Stimulated activated naive CD8-positive, alpha-beta T cell treated with anti-CD3 and anti-CD28 coated beads, Interleukin-15, Interleukin-2, amounts not matched to agents 100 U/mL and 50 U/mL, for 24 hours (primary cell): Measurements from ENCODE around the gene GLCCI1.
"Not testable (repeated sequence)": the region's sequence is repeated elsewhere in the genome, so short reads cannot be mapped to it uniquely, and the experiment has no call there.

Experiments used
- ATAC-seq: fragments of 150-1000 bp; cut with Tn5 transposase; one replicate; pipeline ENCODE4 v1.10.0; 2021
- DNase-seq: peaks from one replicate; pipeline ENCODE4 v3.0.0; 2021

GLCCI1 gene

DNA sequence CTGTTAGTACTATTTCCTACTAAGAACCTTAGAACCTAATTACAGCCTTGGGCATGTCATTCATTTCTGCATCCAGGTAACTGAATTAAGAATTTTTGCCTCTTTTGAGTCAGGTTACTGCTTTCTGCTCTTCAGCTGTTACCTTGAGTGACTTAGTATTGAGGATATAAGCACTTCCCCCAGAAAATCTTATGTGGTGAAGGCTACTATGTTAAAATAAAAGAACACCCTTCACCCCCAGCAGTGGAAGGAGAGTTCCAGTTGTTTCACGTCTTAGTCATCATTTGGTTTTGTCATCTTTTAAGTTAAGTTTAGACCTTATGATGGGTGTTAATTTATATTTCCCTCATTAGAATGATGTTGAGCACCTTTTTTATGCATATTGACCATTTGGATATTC, 82.8 kb downstream of the GLCCI1 start:
- no peak for DNase-seq
- ATAC-seq: no peak

DNA sequence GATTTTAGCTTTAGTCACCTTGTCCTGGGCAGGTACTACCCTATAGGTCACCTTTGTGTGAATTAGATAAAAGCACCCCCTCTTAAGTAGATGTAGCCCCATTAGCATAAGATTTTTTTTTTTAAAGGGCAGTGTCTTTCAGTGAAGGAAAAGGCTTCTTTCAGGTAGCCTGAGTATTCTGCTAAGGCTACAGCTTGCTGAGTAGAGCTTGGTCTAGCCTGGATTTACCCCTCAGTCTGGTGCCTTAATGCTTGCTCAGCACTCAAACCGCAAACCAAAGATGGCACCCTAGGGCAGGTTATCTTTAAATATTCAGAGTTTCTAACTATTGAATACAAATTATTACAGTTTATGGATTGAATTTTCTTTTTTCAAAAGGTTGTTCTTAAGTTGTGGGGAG, 83.4 kb downstream of the GLCCI1 start:
- ATAC-seq (no peak), DNase-seq (no peak)

- no peak for DNase-seq
- ATAC-seq: no peak
Observed at GRCh38 chr7:8052824-8053223, 84.2 kb downstream of the GLCCI1 start.

DNA sequence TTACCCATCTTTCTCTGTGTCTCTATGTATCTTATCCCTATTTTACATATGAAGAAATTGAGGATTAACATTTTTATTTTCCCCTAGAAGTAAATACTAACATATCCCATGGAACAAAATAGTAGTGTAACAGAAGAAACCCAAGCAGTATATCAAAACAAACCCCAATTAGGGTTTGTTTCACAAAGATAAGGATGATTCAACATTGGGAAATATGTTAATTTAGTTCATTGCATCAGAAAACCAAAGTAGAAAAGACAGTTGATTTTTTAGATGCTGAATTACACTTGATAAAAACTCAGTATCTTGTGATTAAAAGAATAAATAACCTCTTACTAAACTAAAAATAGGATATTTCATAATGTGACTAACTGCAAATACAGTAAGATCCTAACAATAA, 87.8 kb downstream of the GLCCI1 start:
- DNase-seq: no peak

GRCh38 chr7:8057566-8057965, 89.0 kb downstream of the GLCCI1 start:
- no peak for ATAC-seq
- no peak for DNase-seq

More for the DNA sequence above, 87.8 kb downstream of the GLCCI1 start:
- no peak for ATAC-seq

DNA sequence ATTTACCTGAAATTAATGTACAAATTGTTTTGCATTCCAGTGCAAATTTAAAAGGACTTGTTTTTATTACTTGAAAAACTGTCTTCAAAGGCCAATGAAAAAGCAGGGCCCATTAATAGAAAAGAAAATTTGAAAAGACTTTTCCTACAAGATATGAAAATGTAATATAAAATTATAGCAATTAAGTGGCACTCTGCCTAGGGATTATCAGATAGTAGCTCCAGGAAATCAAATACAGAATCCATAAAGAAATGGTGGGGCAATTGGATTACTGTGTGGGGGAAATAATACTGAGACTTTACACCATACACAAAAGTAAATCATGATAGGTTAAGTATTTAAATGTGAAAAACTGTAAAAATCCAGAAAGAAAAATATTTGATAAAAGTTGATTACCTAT, 89.7 kb downstream of the GLCCI1 start:
- ATAC-seq (no peak), DNase-seq (no peak)

- no peak for DNase-seq
Observed at GRCh38 chr7:8058852-8059251, 90.3 kb downstream of the GLCCI1 start.

DNA sequence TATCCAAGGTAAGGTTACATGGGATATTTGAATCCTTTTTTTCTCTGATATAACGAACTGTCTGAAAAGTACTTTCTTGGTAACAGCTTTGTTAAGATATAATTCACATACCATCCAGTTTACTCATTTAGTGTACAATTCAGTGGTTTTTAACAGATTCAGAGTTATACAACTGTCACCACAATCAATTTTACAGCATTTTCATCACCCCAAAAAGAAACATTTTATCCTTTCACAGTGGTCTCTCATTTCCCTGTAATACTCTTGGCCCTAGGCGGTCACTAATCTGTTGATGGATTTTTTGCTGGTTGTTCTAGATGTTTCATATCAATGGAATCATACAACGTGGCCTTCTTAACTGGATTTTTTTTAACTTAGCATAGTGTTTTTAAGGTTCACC, 91.6 kb downstream of the GLCCI1 start:
- no peak for ATAC-seq
- no peak for DNase-seq

More at GRCh38 chr7:8058852-8059251, 90.3 kb downstream of the GLCCI1 start:
- ATAC-seq: no peak

GRCh38 chr7:8063300-8063699, 94.7 kb downstream of the GLCCI1 start:
- ATAC-seq, DNase-seq: not testable (repeated sequence)

- ATAC-seq: no peak
Observed at GRCh38 chr7:8063706-8064297, 95.2 kb downstream of the GLCCI1 start.

GRCh38 chr7:8064828-8065227, 96.2 kb downstream of the GLCCI1 start:
- DNase-seq (no peak), ATAC-seq (no peak)

More at GRCh38 chr7:8063706-8064297, 95.2 kb downstream of the GLCCI1 start:
- DNase-seq: no peak

- DNase-seq (no peak), ATAC-seq (no peak)
Observed at GRCh38 chr7:8065356-8065813, 96.8 kb downstream of the GLCCI1 start.

DNA sequence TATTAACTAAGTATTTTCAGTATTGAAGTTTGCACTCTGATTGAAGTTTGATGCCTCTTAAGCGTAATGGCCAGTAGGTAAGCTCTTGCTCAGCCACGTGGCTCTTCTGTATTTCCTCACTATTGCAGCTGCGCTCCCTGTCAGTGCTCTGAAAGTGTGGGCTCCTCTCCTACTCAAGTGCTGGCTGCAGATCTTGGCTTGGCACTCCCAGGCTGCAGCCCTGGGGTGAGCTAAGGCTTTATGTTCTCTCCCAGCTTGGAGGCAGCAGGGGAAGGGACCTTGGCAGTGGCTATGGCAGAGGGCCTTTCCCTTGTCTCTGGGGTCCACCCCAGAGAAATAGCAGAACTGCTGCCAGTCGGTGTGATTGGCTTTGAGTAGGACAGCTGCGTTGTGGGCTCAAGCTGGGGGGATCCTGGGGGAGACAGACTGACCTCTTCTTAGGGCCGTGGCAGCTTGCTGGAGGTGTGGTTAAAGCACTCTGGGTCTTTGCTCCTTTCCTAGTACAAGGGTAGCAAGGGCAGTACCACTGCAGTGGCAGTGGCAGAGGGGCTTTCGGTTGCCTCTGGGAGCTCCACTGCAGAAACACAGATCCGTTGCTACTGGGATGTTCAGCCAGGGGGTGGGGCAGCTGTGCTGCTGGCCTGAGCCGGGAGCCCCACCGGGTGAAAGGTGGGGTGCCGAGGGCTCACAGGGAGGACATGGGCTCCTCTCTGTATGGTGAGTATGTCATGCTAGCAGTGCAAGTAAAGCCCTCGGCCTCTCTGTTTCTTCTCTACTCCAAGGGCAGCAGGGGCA, 100.5 kb downstream of the GLCCI1 start:
- DNase-seq (no peak), ATAC-seq (no peak)

DNA sequence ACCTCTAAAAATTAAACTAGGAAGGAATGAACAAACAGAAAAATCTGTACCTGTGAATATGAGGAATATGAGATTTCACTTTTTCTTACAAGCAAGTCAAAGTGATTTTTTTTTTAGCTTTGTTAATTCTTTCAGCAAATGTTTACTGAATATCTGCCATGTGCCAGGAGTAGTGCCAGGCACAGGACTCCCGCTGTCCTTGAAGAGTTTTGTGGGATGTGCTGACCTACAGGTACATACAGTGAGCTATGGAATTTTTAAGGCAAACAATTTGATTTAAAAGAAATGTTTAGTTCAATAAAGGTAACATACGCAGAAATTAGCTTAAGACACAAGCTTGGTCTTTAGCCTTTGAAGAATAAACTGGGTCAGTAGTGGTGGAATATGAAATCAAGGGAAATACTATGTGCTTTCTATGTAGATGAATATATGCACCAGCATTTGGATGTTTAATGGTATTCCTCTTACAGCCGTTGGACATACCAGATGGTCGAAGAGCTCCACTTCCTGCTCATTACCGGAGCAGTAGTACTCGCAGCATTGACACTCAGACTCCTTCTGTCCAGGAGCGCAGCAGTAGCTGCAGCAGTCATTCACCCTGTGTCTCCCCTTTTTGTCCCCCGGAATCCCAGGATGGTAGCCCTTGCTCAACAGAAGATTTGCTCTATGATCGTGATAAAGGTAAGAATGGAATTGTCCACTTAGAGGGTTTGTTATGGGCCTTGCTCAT, 102.0 kb downstream of the GLCCI1 start:
- DNase-seq: no peak
- ATAC-seq: no peak

GRCh38 chr7:8078418-8078817, 109.8 kb downstream of the GLCCI1 start:
- no peak for ATAC-seq

DNA sequence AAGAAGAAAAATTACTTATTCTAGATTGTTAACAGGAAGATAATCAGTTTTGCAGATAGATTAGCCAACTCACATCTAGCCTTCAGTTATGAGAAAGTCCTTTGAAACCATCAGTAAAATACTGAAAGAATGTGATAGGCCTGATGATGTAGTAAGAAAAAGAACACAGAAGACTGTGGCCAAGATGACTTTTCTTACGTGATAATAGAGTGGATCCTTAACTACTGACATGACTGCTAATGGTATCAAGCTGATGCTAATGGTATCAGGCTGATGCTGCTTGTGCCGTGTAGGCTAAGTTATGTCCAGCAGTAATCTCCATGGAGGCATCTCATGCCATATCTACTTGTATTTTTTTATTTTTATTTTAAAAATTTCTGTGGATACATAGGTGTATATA, 114.2 kb downstream of the GLCCI1 start:
- no peak for DNase-seq
- ATAC-seq: no peak

More at GRCh38 chr7:8078418-8078817, 109.8 kb downstream of the GLCCI1 start:
- no peak for DNase-seq

- DNase-seq (no peak), ATAC-seq (no peak)
Observed at GRCh38 chr7:8084836-8085235, 116.2 kb downstream of the GLCCI1 start.

DNA sequence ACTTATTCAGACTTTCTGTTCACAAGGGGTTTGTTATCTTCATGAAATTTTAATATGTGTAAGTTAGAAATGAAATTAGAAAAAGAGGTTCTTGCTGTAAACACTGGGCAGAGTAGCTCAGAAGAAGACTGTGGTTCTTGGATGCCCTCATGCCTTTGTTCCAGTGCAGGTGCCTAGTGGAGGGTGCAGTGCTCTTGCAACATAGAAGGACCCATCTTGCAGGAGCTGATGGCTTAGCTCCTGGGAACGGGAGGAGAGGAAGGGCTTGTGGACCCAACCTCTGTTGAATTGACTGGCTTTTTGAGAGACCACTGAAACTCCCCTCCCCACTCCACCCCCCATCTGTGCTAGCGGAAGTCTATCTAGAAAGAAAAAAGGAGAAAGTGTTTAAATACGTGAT, 116.8 kb downstream of the GLCCI1 start:
- no peak for ATAC-seq

GRCh38 chr7:8086239-8086638, 117.6 kb downstream of the GLCCI1 start:
- DNase-seq (no peak), ATAC-seq (no peak)

More for the DNA sequence above, 116.8 kb downstream of the GLCCI1 start:
- no peak for DNase-seq

DNA sequence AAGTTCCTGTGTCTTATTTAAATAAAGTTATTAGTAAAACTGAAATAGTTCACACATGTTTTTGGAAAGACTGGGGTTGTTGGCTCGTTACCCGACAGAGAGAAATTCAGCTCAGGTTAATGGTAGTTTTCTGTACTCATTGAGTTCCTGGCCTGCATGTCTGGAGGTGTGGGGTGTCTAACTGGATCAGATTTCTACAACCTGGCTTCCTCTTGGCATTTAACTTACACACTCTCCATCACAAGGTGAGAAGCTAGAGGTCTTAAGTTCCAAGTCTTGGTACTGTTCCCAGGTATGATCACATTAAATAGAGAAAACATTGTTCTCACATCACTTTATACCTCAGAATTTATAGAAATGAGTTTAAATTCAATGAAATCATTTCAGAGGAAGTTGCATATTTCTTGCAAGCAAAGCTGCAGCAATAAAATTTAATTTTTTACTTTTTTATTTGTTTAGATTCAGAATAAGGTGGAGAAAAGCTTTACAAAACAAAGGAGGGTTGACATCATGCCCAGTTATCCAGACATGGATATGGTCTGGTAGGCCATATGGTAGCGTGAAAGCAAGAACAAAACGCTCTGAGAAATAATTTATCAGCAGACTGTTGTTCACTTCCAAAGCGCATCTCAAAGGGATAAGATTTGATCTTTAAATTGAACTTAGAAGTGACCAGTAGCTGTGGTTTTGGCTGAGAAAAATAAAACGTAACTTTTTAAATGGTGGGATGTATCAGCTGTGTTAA, 120.6 kb downstream of the GLCCI1 start:
- no peak for DNase-seq
- ATAC-seq: no peak

DNA sequence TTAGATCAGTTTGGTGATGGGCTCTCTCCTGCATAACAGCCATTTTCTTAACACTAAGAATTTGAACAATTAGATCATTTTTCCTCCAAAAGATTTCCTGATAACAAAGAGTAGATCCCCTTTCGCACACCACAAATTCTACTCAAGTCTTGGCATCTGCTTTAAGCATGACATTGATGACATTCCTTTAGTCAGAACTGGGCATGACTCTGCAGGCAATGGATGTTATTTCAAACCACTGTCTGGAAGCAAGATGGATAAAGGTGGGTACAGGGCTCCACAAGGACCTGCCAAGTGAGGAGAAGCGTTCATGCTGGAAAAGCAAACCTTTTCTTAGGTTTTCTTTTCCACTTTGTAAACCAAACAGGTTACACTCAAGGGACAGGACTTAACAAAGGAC, 123.5 kb downstream of the GLCCI1 start:
- DNase-seq (no peak), ATAC-seq (no peak)
